GM23338 (cell line): Measurements from ENCODE around the gene VAPB. TPM values are rescaled to one million over a fixed set of nuclear protein-coding genes. Genes with fewer than 3 reads are reported as not detected.

ENCODE experiments used
- ATAC-seq: fragments of 200-7000 bp; cut with Tn5 transposase; 3 replicates; pipeline ENCODE4 v1.9.1; 2020
- DNase-seq: peaks from one replicate; pipeline ENCODE4 v3.0.0-alpha.2; 2015; ENCODE audit warnings: low spot score
- H2AFZ ChIP-seq: fragments of 200-600 bp; sonication (generic); 2 replicates; pipeline ENCODE4 v1.8.0; 2016; ENCODE audit warnings: antibody characterized with exemption, mild to moderate bottlenecking, moderate library complexity
- H3F3A ChIP-seq: fragments of 200-600 bp; sonication (generic); replicated peaks from 2 replicates; pipeline ENCODE4 v1.8.0; 2017; ENCODE audit warnings: antibody characterized with exemption, mixed run types, low read depth
- H3K27ac ChIP-seq: fragments of 200-600 bp; sonication (generic); 2 replicates; pipeline ENCODE4 v1.6.1; 2016; ENCODE audit warnings: low read depth
- H3K27me3 ChIP-seq: fragments of 200-600 bp; sonication (generic); 2 replicates; pipeline ENCODE4 v1.8.0; 2016; ENCODE audit warnings: mild to moderate bottlenecking, mixed run types, moderate library complexity; ENCODE audit not compliant: insufficient read depth
- H3K36me3 ChIP-seq: fragments of 200-600 bp; sonication (generic); 2 replicates; pipeline ENCODE4 v1.8.0; 2016; ENCODE audit warnings: mild to moderate bottlenecking; ENCODE audit not compliant: insufficient read depth
- H3K4me1 ChIP-seq: fragments of 200-600 bp; sonication (generic); 2 replicates; pipeline ENCODE4 v1.8.0; 2016; ENCODE audit warnings: mild to moderate bottlenecking, moderate library complexity; ENCODE audit not compliant: insufficient read depth
- H3K4me2 ChIP-seq: fragments of 200-600 bp; sonication (generic); 2 replicates; pipeline ENCODE4 v1.7.1; 2017; ENCODE audit warnings: mixed run types
- H3K4me3 ChIP-seq: fragments of 200-600 bp; sonication (generic); 2 replicates; pipeline ENCODE4 v1.6.1; 2016; ENCODE audit warnings: mixed run types
- H3K79me2 ChIP-seq: fragments of 200-600 bp; sonication (generic); replicated peaks from 2 replicates; pipeline ENCODE4 v1.8.0; 2017; ENCODE audit warnings: mild to moderate bottlenecking; ENCODE audit not compliant: insufficient read depth
- H3K9me2 ChIP-seq: fragments of 200-600 bp; sonication (generic); 2 replicates; pipeline ENCODE4 v1.8.0; 2017; ENCODE audit not compliant: insufficient read depth
- H4K20me1 ChIP-seq: fragments of 200-600 bp; sonication (generic); replicated peaks from 2 replicates; pipeline ENCODE4 v1.8.0; 2017; ENCODE audit warnings: mild to moderate bottlenecking; ENCODE audit not compliant: insufficient read depth
- H3K27ac Mint-ChIP-seq: 2 replicates; pipeline ENCODE4 v1.8.0; 2020; ENCODE audit warnings: inconsistent platforms, mild to moderate bottlenecking, moderate library complexity, mixed read lengths
- H3K27me3 Mint-ChIP-seq: 3 replicates; pipeline ENCODE4 v1.8.0; 2022; ENCODE audit warnings: low read depth, mild to moderate bottlenecking, moderate library complexity, mixed read lengths, inconsistent platforms; ENCODE audit not compliant: insufficient read depth, poor library complexity
- H3K36me3 Mint-ChIP-seq: 3 replicates; pipeline ENCODE4 v1.8.0; 2021; ENCODE audit warnings: low read depth, mild to moderate bottlenecking, inconsistent platforms, moderate library complexity, mixed read lengths
- H3K4me1 Mint-ChIP-seq: 3 replicates; pipeline ENCODE4 v1.8.0; 2020; ENCODE audit warnings: mild to moderate bottlenecking, inconsistent platforms, mixed read lengths
- H3K4me3 Mint-ChIP-seq: 3 replicates; pipeline ENCODE4 v1.8.0; 2021; ENCODE audit warnings: moderate library complexity, mild to moderate bottlenecking, inconsistent platforms, mixed read lengths
- H3K9me3 Mint-ChIP-seq: 3 replicates; pipeline ENCODE4 v1.8.0; 2020; ENCODE audit warnings: moderate library complexity, mild to moderate bottlenecking, inconsistent platforms, mixed read lengths
- CREB1 ChIP-seq: fragments of 250-450 bp; sonication (Bioruptor Pico); IDR thresholded peaks from 2 replicates; pipeline ENCODE4 v1.5.0; 2020; ENCODE audit warnings: low read depth, mild to moderate bottlenecking, moderate library complexity
- CTCF ChIP-seq, 2 experiments: fragments of 200-600 bp in 1 of 2; sonication (generic) in 1 of 2; conservative IDR thresholded peaks; 2 replicates each; pipeline versions ENCODE4 v1.5.1 to v1.6.1; 2016 to 2017; ENCODE audit warnings: antibody characterized with exemption in 2 of 2, low read depth in 2 of 2, mild to moderate bottlenecking in 2 of 2, moderate library complexity in 1 of 2
- ETS1 ChIP-seq: IDR thresholded peaks from 2 replicates; pipeline ENCODE4 v1.6.1; 2016; ENCODE audit warnings: antibody characterized with exemption
- EZH2 ChIP-seq: fragments of 200-600 bp; sonication (generic); IDR thresholded peaks from one replicate; pipeline ENCODE4 v1.8.0; 2017; ENCODE audit warnings: antibody characterized with exemption, mild to moderate bottlenecking, low read depth; ENCODE audit not compliant: unreplicated experiment
- EZH2phosphoT487 ChIP-seq: fragments of 200-600 bp; sonication (generic); IDR thresholded peaks from one replicate; pipeline ENCODE4 v1.8.1; 2018; ENCODE audit warnings: antibody characterized with exemption; ENCODE audit not compliant: unreplicated experiment
- JUNB ChIP-seq: IDR thresholded peaks from one replicate; pipeline ENCODE4 v1.6.1; 2016; ENCODE audit warnings: antibody characterized with exemption; ENCODE audit not compliant: unreplicated experiment
- NANOG ChIP-seq: IDR thresholded peaks from 2 replicates; pipeline ENCODE4 v1.6.1; 2016; ENCODE audit warnings: antibody characterized with exemption, borderline replicate concordance
- POLR2AphosphoS5 ChIP-seq: IDR thresholded peaks from 2 replicates; pipeline ENCODE4 v1.6.1; 2016; ENCODE audit warnings: antibody characterized with exemption, low read depth
- REST ChIP-seq: IDR thresholded peaks from one replicate; pipeline ENCODE4 v1.6.1; 2018; ENCODE audit warnings: antibody characterized with exemption; ENCODE audit not compliant: unreplicated experiment
- STAT1 ChIP-seq: IDR thresholded peaks from one replicate; pipeline ENCODE4 v1.6.1; 2016; ENCODE audit warnings: antibody characterized with exemption; ENCODE audit not compliant: unreplicated experiment
- ZNF114 ChIP-seq: fragments of 250-450 bp; sonication (Bioruptor Pico); IDR thresholded peaks from 2 replicates; pipeline ENCODE4 v1.5.0; 2020; ENCODE audit warnings: mild to moderate bottlenecking, moderate library complexity
- ZNF331 ChIP-seq: fragments of 250-450 bp; sonication (Bioruptor Pico); IDR thresholded peaks from 2 replicates; pipeline ENCODE4 v1.5.0; 2020; ENCODE audit warnings: low read depth, mild to moderate bottlenecking, moderate library complexity
- ZNF462 ChIP-seq: fragments of 250-450 bp; sonication (Bioruptor Pico); IDR thresholded peaks from 2 replicates; pipeline ENCODE4 v1.5.0; 2020; ENCODE audit warnings: mild to moderate bottlenecking, moderate library complexity
- polyA plus RNA-seq: library from polyadenylated mRNA; unstranded; fragments of >200 nt; fragmentation: Nextera tagmentation; extraction: Ambion mirVana; gene quantifications from 2 replicates; pipeline ENCODE4 v1.2.1, GENCODE V29; 2016
- total RNA-seq: library from RNA; depleted of rRNA; stranded (reverse); fragments of >200 nt; shearing (Covaris generic); gene quantifications from 2 replicates; pipeline ENCODE4 v1.2.3, GENCODE V29; 2014

The VAPB gene
- total and polyA plus RNA-seq, 2 experiments from 2014 or later, result 18.8 to 22.9 TPM

- DNase-seq (no peak), ATAC-seq (no peak)
- Histone ChIP-seq H3K79me2 (no peaks in the 10 kb centered on the region), H3K27ac (no peak overlapping the region), H3F3A (no peaks in the 10 kb centered on the region), H2AFZ (no peak overlapping the region), H3K4me2 (no peak overlapping the region), H3K36me3 (peaks cover 9% of the 10 kb centered on the region; the same call in 1 of the 2 replicates), H4K20me1 (no peaks in the 10 kb centered on the region), H3K9me2 (no peaks in the 10 kb centered on the region; the same call in 1 of the 2 replicates), H3K27me3 (no peaks in the 10 kb centered on the region), H3K4me1 (peaks cover 7% of the 10 kb centered on the region; the same call in 1 of the 2 replicates), H3K4me3 (no peak overlapping the region)
- Mint-ChIP-seq H3K4me3 (no peak overlapping the region), H3K9me3 (peaks cover 36% of the 10 kb centered on the region), H3K27me3 (peaks cover 5% of the 10 kb centered on the region), H3K4me1 (peaks cover 4% of the 10 kb centered on the region; the same call in 2 of the 3 replicates), H3K36me3 (peaks cover 20% of the 10 kb centered on the region), H3K27ac (no peak overlapping the region)
- TF ChIP-seq CREB1 (CRISPR knock-in tag) (no peak), EZH2 (no peak), ZNF462 (CRISPR knock-in tag) (no peak), ZNF331 (CRISPR knock-in tag) (no peak), ZNF114 (CRISPR knock-in tag) (no peak), ETS1 (no peak), STAT1 (no peak), EZH2phosphoT487 (no peak), REST (no peak), JUNB (no peak), CTCF (conservative IDR thresholded peaks at IDR 0.05; ENCODE audit: low read depth in 2 of 2) (no peak), NANOG (no peak), POLR2AphosphoS5 (no peak)
Measured at GRCh38 chr20:58480551-58481336, 91.7 kb downstream of the VAPB start.
